ENCODE measurements around the gene HHAT. TPM values are rescaled to one million over a fixed set of nuclear protein-coding genes. Genes with fewer than 3 reads are reported as not detected.
"Not testable (repeated sequence)": the region's sequence is repeated elsewhere in the genome, so short reads cannot be mapped to it uniquely, and the experiment has no call there.

The HHAT gene
- total RNA-seq, 1 experiment from 2014 or later, result 7.2 TPM

DNA sequence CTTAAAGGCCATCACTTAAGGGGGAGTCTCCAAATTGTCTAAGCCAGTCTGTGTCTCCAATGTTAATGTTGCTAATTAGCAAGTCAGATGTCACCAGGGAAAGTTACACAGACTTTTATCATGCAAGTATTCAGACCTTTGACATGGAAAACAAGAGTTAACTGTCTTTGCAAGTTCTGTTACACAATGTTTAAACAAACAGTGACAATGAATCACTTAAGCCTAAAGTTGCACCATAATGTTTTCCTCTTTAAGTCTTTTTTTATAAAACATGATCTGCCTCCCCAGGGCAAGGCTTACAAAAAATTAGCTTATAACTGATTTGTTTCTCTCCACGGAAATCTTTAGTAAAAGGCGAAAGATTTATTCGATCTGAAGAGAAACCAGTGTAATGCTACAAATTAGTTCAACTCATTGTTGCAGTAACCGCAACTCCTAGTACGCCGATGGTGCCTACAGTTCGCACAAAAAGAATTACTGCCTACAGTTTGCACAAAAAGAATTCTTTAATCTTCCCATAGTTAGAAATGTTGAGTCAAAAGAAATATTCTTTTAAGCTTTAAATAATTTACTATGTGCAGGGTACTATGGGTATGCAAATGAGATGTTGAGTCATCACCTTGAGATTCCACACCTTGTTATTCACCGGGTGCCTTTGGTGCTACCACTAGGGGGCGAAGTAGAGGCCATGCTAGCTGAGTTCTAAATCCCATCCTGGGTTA lies 45.3 kb downstream of the HHAT start:
- in situ Hi-C loops (cut with HindIII; ENCODE audit: low sequenced_read_pairs), result loop anchor here (25.0 kb wide), 1 partner anchor 537 kb away; the partner anchor contains the start of gene UTP25
- peak; percentile 79 for DNase-seq (ENCODE audit: low spot score)

DNA sequence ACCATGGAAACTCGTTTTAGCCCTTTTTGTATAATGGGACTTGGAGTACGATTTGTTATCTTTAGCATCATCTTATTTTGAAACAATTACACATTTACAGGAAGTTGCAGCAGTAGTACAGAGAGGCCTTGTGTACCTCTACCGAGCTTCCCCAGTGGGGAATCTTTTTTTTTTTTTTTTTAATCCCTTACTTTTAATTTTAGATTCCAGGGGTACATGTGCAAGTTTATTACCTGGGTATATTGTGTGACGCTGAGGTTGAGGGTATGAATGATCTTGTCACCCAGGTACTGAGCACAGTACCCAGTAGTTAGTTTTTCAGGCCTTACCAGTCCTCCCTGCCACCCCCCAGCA lies 45.9 kb downstream of the HHAT start:
- DNase-seq (ENCODE audit: low spot score), result no peak
- in situ Hi-C loops (cut with HindIII; ENCODE audit: low sequenced_read_pairs), result loop anchor here (25.0 kb wide), 1 partner anchor 537 kb away; the partner anchor contains the start of gene UTP25

DNA sequence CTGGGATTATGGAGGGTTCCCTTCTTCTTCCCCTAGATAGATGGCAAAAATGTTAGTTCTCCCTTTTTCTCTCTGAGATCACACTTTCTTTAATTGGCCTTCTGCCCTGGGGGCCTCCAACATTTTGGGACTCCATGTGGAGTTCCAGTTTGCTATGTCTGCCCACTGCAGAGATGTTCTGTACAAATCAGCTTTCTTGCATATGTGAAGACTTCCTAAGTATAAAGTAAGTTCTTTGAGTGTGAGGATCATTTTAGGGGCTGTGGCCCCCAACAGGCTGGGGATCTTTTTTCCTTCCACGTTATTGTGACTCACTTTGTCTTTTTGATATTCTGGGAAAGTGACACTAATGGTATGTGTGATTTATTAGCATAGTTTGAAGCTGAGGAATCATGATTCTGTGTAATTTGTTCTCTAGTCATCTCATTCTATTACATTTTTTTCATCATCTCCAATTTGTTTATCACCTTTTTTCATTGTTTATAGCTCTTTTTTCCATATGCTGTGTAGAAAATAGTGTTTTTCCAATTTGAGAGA lies 48.2 kb downstream of the HHAT start:
- DNase-seq (ENCODE audit: low spot score), result no peak

DNA sequence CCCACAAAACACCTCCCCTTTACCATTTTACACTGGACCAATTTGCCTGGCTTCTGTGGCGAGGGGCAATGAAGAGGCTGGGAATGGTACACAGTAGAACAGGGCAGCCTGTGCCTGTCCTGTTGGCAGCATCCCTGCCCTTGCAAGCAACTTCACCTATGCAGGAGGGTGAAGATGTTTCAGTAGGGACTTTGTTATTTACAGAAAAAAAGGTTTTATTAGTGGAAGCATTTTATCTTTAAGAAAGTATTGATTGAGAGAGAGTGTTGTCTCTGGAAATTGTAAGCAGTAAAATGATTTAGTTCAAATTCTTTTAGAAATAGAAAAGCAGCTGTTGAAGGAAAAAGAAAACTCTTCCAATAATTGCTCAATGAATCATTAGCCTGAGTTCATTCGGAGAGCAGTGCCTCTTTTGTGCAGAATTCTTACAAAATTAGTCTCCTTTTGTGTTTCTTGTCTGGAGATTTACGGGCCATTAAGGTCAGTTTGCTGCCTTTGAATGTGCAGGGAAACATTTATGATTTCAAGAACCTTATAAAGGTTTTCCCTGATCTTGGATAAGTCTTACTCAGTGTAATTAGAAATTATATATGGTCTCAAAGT lies 49.1 kb downstream of the HHAT start:
- in situ Hi-C loops (cut with HindIII; ENCODE audit: low sequenced_read_pairs), result no loop called here
- DNase-seq (ENCODE audit: low spot score), result no peak

More for the DNA sequence above, 48.2 kb downstream of the HHAT start:
- in situ Hi-C loops (cut with HindIII; ENCODE audit: low sequenced_read_pairs), result no loop called here

DNA sequence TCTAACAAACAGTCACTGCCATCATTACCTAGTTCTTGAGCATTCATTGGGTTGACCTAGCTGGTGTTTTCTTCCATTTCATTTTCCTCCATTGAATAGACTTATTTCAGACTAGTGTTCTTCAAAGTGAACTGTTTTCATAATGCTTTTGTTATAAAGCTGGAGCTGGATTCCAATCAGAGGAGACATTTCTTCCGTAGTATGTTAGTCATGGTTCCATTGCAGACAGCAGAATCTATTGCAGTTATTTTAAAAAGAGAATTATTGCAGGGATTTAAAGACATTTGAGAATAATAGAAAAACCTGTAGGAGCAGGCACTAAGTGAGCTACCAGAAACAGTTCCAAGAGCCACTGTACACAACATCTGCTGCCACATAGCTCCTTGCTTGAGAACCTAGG lies 50.0 kb downstream of the HHAT start:
- in situ Hi-C loops (cut with HindIII; ENCODE audit: low sequenced_read_pairs), result no loop called here
- DNase-seq (ENCODE audit: low spot score), result no peak

DNA sequence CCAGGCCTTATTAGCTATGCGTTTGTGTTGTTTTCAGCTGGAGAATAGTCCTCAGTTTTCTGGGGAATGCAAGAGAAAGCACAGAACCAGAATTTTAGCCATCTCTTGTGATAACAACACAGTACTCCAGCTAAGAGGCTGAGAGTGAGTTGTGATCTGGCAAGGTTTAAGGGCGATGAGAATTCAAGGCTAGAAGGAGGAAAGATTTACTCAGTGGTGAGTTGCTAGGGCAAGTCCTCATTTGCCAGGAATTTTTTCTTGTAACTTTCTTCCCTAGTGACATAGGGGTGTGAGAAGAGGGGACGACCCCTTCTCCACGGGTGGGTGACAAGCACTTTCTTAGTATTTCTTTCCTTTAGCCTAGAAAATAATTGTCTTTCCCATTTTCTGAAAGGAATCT lies 53.2 kb downstream of the HHAT start:
- DNase-seq (ENCODE audit: low spot score), result no peak
- in situ Hi-C loops (cut with HindIII; ENCODE audit: low sequenced_read_pairs), result no loop called here

DNA sequence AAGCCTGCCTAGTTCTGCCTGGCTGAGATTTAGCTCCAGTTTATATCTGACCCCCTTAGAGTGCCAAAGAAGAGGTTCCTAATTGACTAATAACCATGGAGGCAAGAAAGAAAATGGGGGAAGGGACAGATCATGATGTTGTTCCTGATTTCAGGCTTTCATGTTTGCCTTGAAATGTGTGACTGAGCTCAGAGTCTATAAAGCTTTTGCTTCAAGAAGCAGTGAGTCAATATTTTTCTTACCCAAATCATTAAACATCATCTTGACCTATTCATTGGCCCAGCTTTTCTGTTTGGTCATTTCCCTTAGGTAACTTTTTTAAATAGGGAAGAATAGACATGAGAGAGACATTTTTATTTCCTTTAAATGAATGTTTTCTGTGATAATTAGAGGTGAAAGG lies 55.9 kb downstream of the HHAT start:
- DNase-seq (ENCODE audit: low spot score), result no peak
- in situ Hi-C loops (cut with HindIII; ENCODE audit: low sequenced_read_pairs), result no loop called here

DNA sequence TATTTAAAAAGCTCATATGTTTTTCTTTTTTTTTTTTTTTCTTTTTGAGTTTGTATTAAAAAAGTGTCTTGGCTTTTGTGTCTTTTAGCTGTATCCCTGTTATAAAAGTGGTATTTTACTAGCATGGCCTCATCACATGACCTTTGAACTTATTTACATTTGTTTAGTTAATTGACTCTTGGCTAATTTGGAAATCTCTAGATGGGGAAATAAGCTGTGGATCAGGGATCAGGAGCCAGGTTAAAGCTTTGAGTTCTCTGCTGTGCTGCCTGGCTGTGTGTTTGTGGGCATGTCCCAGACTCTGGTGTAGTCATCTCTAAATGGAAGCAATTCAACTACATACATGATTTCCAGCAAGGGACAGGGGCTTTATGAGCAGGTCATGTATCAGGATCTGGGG lies 56.5 kb downstream of the HHAT start:
- in situ Hi-C loops (cut with HindIII; ENCODE audit: low sequenced_read_pairs), result no loop called here

DNA sequence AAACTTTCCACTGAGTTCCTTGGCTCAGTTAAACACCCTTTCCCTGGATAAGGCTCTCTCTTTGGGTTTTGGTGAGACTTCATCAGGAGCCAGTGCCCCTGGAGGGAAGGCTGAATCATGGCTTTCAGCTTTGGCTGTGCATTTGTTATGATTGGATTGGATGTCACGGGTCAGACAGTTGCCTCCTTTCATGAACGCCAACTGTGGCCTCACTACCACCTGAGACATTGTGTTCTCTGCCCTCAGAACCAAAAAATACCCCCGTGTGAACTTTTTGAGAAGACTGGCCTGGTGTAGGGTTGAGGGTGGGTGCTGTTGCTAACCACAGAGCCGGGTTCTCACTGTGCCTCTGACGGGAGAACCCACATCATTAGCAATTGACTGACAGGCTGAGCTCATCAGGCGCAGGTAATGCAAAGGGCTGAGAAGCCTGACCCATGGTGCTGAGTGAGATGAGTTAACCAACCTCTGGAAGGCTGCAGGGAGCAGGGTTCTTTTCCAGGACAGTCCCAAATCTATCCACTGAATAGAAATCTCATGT lies 65.6 kb downstream of the HHAT start:
- no peak for DNase-seq (ENCODE audit: low spot score)
- in situ Hi-C loops (cut with HindIII; ENCODE audit: low sequenced_read_pairs), result no loop called here

More for the DNA sequence above, 56.5 kb downstream of the HHAT start:
- DNase-seq (ENCODE audit: low spot score), result no peak

DNA sequence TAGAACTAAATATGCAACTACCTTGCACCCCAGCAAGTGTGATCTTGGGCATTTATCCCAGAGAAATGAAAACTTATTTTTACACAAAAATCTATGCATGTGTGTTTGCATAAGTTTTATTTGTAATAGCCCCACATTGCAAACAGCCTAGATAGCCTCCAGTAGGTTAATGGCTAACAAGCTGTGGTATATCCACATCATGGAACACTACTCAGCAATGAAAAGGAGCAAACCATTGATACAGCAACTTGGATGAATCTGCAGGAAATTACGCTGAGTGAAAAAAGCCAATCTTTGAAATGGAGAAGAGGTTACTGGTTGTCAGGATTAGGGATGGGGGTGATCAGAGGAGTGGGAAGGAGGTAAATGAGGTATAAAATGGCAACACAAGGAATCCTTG lies 67.8 kb downstream of the HHAT start:
- in situ Hi-C loops (cut with HindIII; ENCODE audit: low sequenced_read_pairs), result no loop called here
- DNase-seq (ENCODE audit: low spot score), result no peak

DNA sequence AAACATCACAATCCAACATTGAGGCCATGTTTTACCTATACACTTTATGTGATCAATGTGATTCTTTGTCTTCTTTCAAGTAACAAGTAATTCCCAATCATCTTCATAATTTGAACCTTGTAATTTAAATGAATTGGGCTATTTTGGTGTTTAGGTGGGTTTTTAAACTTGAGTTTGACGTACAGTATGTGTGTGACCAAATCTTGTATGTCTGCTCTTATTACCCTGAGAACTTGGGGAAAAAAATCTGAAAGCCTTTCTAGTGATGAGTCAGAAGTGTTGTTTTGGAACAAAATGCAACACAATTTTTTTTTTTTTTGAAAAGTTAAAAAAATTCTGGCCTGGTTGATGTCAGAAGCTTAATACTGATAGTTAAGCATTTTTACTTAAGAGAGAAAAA lies 68.5 kb downstream of the HHAT start:
- in situ Hi-C loops (cut with HindIII; ENCODE audit: low sequenced_read_pairs), result no loop called here
- DNase-seq (ENCODE audit: low spot score), result no peak

DNA sequence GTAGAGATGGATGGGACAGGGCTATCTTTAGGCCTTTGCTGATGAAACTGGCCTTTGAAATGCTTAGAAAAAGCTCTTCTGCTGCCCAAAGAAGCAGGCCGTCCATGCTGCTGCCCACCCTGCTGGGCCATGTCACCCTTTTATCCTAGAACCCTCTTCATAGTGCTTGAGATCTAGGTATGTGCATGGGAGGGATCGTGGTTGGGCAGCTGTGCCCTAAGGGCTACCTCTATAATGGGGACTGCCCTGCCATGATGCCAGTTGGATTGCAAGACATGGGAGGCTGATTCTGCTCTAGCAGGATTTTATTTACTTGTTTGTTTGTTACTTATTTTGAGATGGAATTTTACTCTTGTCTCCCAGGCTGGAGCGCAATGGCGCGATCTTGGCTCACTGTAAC lies 69.0 kb downstream of the HHAT start:
- in situ Hi-C loops (cut with HindIII; ENCODE audit: low sequenced_read_pairs), result no loop called here
- DNase-seq (ENCODE audit: low spot score), result no peak

DNA sequence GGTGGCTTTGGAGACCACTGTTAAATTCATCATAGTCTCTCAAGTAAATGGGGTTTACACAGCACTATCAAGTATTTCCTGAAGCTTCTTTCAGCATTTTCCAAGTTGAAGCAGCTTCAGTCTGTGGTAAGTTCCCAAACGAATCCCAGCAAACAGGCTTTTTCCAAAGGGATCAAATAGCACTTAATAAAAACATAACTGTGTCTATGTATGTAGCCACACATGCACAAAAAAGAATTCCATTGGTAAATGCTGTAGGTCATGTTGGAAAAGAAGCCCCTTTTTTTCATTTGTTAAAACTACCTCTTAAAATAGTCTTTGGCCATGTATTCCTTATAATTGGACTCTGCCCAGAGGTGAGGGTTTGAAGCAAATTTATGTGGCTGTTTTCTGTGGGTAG lies 69.8 kb downstream of the HHAT start:
- in situ Hi-C loops (cut with HindIII; ENCODE audit: low sequenced_read_pairs), result no loop called here
- no peak for DNase-seq (ENCODE audit: low spot score)

DNA sequence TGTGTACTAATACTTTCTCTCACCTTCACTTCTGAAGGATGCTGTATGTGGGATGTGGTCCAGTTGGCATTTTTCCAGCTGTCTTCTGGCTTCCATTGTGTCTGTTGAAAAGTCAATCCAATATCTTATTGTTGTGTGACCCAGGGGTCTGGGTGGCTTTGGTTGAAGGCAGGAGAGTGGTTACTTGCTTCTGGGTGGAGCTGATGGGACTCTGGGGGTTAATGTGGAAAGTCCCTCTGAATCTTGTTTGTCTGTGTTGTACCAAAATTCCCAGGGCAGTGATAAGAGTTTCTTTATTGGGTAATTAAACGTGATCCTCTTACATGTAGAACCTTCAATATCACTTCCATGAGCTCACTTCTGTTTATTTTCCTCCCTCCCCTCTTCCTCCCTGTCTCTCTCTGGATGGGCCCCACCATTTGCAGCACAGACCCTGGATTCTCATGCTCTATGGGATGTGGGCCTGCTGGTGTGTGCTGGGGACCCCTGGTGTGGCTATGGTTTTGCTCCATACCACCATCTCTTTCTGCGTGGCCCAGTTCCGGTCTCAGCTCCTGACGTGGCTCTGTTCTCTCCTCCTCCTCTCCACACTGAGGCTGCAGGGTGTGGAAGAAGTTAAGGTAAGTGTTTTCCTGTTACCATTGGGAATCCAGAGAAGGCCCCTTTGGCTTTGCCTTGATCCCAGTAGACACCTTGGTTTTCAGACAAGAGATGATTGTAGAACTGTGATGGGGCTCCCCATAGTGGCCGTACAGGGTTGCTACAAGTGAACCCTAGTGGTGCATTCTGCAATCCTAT lies 71.5 kb downstream of the HHAT start:
- DNase-seq (ENCODE audit: low spot score), result peak; percentile 66
- in situ Hi-C loops (cut with HindIII; ENCODE audit: low sequenced_read_pairs), result no loop called here

DNA sequence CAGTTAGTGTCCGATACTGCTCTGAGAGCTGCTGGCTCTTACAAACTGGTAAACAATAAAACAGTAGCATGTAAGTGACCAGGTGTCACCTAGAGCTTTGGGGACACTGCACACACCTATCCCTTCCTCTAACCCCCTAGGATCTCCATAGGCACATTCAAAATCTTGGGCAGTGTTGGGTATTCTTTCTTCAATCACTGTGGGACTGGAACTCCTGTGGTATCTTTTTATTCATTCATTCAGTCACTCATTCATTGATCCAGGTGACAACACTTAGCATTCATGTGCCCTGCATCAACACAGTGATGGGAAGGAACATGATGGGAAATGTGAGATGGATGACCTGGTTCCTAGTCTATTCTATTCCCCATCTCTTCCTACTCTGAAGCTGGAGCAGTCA lies 73.9 kb downstream of the HHAT start:
- in situ Hi-C loops (cut with HindIII; ENCODE audit: low sequenced_read_pairs), result no loop called here
- no peak for DNase-seq (ENCODE audit: low spot score)

DNA sequence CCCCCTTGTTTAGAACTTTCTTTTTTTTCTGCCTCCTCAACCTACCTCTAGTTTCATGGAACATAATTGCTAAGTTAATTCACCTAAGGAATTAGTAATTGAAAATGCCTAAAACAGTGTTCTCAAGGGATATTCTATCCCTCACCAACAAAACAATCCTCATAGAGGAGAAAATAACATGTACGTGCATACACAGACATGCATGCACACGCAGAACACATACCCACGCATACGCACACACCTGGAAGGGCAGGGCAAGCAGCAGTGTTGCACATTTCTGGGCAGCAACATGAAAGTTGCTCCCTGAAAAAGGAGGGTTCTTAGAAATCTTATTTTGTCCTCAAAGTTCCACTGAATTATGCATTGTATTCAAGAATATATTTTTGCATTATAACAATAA lies 76.6 kb downstream of the HHAT start:
- DNase-seq (ENCODE audit: low spot score), result no peak
- in situ Hi-C loops (cut with HindIII; ENCODE audit: low sequenced_read_pairs), result no loop called here

DNA sequence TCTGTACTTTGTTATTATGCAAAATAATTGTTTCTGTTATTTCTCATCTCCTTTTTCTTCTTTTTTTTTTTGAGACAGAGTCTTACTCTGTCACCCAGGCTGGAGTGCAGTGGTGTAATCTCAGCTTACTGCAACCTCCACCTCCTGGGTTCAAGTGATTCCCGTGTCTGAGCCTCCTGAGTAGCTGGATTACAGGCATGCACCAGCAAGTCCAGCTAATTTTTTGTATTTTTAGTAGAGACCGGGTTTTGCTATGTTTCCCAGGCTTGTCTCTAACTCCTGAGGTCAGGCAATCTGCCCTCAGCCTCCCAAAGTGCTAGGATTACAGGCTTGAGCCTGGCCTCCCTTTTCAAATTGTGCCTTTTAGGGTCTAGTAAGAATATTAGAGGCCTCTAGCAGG lies 77.6 kb downstream of the HHAT start:
- in situ Hi-C loops (cut with HindIII; ENCODE audit: low sequenced_read_pairs); DNase-seq (ENCODE audit: low spot score): not testable (repeated sequence)

DNA sequence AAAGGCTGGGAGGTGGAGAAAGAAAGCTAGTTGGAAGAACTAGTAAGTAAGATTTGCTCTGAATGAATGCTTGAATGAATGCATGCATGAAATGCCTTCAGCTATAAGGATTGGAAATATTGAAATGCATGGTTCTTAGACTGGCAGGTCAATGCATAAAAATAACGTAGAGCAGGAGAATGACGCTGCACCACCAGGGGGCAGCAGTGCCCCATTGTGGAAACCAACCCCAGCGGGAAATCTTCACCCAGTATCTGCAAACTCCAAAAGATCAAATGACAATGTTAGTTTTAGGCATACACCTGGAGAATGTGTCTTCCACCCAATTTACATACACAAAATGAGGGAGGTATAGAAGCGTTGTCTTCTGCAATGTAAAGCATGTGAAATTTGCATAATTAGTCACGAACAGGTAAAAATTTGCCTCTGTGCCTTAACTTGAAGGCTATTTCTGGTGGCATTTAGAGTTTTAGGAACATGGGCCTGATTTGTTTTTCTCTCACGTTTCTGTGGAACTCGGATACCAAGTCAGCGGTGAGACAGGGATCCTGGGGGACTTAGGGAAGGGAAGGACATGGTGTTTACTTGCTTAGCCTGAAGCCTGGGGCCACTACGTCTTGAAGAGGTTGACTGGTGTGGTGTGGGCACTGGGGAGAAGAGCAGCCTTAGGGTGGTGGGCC lies 78.6 kb downstream of the HHAT start:
- DNase-seq (ENCODE audit: low spot score), result peak; percentile 81
- in situ Hi-C loops (cut with HindIII; ENCODE audit: low sequenced_read_pairs), result no loop called here

DNA sequence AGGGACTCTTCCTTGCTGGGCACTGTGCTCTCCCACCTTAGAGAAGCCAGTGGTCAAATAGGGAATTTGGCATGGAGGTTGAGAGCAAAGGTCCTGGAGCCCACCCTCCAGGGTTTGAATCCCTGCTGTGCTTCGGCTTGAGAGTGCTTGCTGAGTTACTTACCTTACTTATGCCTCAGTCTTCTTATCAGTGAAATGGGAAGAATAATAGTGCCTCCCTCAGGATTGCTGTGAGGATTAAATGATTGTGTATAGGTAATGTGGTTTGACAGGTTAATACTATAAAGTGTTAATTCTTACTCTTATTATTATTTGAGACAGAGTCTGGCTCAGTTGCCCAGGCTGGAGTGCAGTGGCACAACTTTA lies 79.2 kb downstream of the HHAT start:
- in situ Hi-C loops (cut with HindIII; ENCODE audit: low sequenced_read_pairs), result no loop called here

More for the DNA sequence above, 79.2 kb downstream of the HHAT start:
- DNase-seq (ENCODE audit: low spot score), result no peak
